Ascending aorta (tissue), 2 donors: Measurements from ENCODE around the gene EIF5B. TPM values are rescaled to one million over a fixed set of nuclear protein-coding genes. Genes with fewer than 3 reads are reported as not detected.
A peak's percentile ranks its signal among the peaks of the same experiment; 100 is the strongest.
"Not testable (repeated sequence)": the region's sequence is repeated elsewhere in the genome, so short reads cannot be mapped to it uniquely, and the experiment has no call there.

Experiments
- DNase-seq, 2 donors: peaks; one replicate each; pipeline ENCODE4 v3.0.0-alpha.2; 2019; ENCODE audit warnings: low spot score in 2 of 2
- H3K27ac ChIP-seq, 2 donors: fragments of 200-600 bp; sonication (generic); one replicate each; pipeline ENCODE4 v1.5.1; 2016 to 2017; ENCODE audit warnings: mild to moderate bottlenecking in 1 of 2
- H3K27me3 ChIP-seq: fragments of 200-600 bp; sonication (generic); one replicate; pipeline ENCODE4 v1.5.1; 2017
- H3K36me3 ChIP-seq, 2 donors: fragments of 200-600 bp; sonication (generic); one replicate each; pipeline ENCODE4 v1.5.1; 2016
- H3K4me1 ChIP-seq, 2 donors: fragments of 200-600 bp; sonication (generic); one replicate each; pipeline ENCODE4 v1.5.1; 2016 to 2017; ENCODE audit warnings: mild to moderate bottlenecking in 1 of 2
- H3K4me3 ChIP-seq, 2 donors: fragments of 200-600 bp; sonication (generic); one replicate each; pipeline ENCODE4 v1.5.1; 2016 to 2017; ENCODE audit warnings: mild to moderate bottlenecking in 1 of 2
- H3K9me3 ChIP-seq, 2 donors: fragments of 200-600 bp; sonication (generic); one replicate each; pipeline ENCODE4 v1.5.1; 2016
- intact Hi-C: fragments of 100-400 bp; cut with DNase I; formaldehyde crosslinking; loops from one replicate; pipeline ENCODE4 v1.15.1; 2023
- total RNA-seq: library from RNA; depleted of rRNA; stranded (reverse); fragments of >200 nt; gene quantifications from one replicate; pipeline ENCODE4 v1.1.0, GENCODE V29; 2016
- TF ChIP-seq, protein P1 (sequence below), 3 experiments: fragments of 200-600 bp in 2 of 3; fragments of 450-650 bp in 1 of 3; sonication (generic) in 2 of 3; IDR thresholded peaks; one replicate each; pipeline ENCODE4 v1.5.1; 2016 to 2019; ENCODE audit warnings: antibody characterized with exemption in 3 of 3, mild to moderate bottlenecking in 1 of 3, moderate library complexity in 1 of 3

EIF5B gene
- 38.2 TPM for total RNA-seq

- peak within 1 kb of the TSS; percentile 72 to 82 for H3K4me3 ChIP-seq
- H3K27ac ChIP-seq, result peak within 1 kb of the TSS; percentile 86 to 96
- TF ChIP-seq, protein P1, sequence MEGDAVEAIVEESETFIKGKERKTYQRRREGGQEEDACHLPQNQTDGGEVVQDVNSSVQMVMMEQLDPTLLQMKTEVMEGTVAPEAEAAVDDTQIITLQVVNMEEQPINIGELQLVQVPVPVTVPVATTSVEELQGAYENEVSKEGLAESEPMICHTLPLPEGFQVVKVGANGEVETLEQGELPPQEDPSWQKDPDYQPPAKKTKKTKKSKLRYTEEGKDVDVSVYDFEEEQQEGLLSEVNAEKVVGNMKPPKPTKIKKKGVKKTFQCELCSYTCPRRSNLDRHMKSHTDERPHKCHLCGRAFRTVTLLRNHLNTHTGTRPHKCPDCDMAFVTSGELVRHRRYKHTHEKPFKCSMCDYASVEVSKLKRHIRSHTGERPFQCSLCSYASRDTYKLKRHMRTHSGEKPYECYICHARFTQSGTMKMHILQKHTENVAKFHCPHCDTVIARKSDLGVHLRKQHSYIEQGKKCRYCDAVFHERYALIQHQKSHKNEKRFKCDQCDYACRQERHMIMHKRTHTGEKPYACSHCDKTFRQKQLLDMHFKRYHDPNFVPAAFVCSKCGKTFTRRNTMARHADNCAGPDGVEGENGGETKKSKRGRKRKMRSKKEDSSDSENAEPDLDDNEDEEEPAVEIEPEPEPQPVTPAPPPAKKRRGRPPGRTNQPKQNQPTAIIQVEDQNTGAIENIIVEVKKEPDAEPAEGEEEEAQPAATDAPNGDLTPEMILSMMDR (IDR thresholded peaks at IDR 0.05), result peak; percentile 17 to 83 (median 79)
- H3K9me3 ChIP-seq, result no peaks in the 10 kb centered on the region
- intact Hi-C loops, result loop anchor here (5.0 to 10.0 kb wide), 4 partner anchors 50 to 1225 kb away; partner anchors contain the start of genes COA5, PDCL3 and UNC50
- H3K4me1 ChIP-seq, result peaks cover 6 to 11% of the 10 kb centered on the region in 2 donors
- no peaks in the 10 kb centered on the region for H3K27me3 ChIP-seq
- peaks cover under 1 to 3% of the 10 kb centered on the region in 2 donors for H3K36me3 ChIP-seq
- peak; percentile 86 to 98 for DNase-seq
Observed at GRCh38 chr2:99337113-99338028, at the start of gene EIF5B. TSS of gene EIF5B (plus strand) at chr2:99337389. CDS start at chr2:99337555, 166 bp downstream.

- H3K27ac ChIP-seq, result no peak overlapping the region
- TF ChIP-seq, protein P1 (IDR thresholded peaks at IDR 0.05), result no peak
- H3K27me3 ChIP-seq, result no peaks in the 10 kb centered on the region
- peaks cover 0 to 10% of the 10 kb centered on the region in 2 donors for H3K36me3 ChIP-seq
- H3K9me3 ChIP-seq, result no peaks in the 10 kb centered on the region
- no peak for DNase-seq
- H3K4me1 ChIP-seq, result no peaks in the 10 kb centered on the region
- no peak overlapping the region for H3K4me3 ChIP-seq
- intact Hi-C loops, result no loop called here
Observed at GRCh38 chr2:99297994-99298393, 39.2 kb upstream of the EIF5B start.

- H3K27ac ChIP-seq, result no peak overlapping the region
- no peaks in the 10 kb centered on the region for H3K9me3 ChIP-seq
- H3K4me1 ChIP-seq, result no peaks in the 10 kb centered on the region
- peaks cover 0 to 14% of the 10 kb centered on the region in 2 donors for H3K36me3 ChIP-seq
- H3K4me3 ChIP-seq, result no peak overlapping the region
- no peaks in the 10 kb centered on the region for H3K27me3 ChIP-seq
- no peak for DNase-seq
- intact Hi-C loops, result no loop called here
- TF ChIP-seq, protein P1 (IDR thresholded peaks at IDR 0.05), result no peak
Observed at GRCh38 chr2:99299580-99299979, 37.6 kb upstream of the EIF5B start.

DNA sequence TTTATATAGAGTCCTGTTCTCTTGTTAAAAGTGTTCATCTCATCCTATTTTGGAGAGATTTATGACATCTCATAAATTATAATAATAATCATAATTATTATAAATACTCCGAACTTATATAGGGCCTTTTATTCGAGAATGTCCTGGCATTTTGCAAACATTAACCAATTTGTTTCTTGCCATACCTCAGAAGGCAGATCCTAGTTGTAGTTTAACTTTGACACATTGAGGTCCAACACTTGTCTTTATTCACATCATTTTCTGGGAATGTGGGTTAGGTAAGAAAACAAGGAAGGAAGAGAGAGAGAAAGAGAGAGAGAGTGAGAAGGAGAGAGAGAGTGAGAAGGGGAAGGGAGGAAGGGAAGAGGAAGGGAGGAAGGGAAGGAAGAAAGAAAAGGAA is 36.1 kb upstream of the EIF5B start, which contains the start of gene LYG1:
Gene LYG1 (minus strand): TSS at position 101 of the 400 bp plus-strand sequence. CDS start 5,527 bp downstream, outside the sequence.
- H3K36me3 ChIP-seq, result peaks cover 0 to 14% of the 10 kb centered on the region in 2 donors
- intact Hi-C loops, DNase-seq, H3K9me3 ChIP-seq, H3K4me1 ChIP-seq, H3K4me3 ChIP-seq, H3K27me3 ChIP-seq, H3K27ac ChIP-seq: not testable (repeated sequence)

DNA sequence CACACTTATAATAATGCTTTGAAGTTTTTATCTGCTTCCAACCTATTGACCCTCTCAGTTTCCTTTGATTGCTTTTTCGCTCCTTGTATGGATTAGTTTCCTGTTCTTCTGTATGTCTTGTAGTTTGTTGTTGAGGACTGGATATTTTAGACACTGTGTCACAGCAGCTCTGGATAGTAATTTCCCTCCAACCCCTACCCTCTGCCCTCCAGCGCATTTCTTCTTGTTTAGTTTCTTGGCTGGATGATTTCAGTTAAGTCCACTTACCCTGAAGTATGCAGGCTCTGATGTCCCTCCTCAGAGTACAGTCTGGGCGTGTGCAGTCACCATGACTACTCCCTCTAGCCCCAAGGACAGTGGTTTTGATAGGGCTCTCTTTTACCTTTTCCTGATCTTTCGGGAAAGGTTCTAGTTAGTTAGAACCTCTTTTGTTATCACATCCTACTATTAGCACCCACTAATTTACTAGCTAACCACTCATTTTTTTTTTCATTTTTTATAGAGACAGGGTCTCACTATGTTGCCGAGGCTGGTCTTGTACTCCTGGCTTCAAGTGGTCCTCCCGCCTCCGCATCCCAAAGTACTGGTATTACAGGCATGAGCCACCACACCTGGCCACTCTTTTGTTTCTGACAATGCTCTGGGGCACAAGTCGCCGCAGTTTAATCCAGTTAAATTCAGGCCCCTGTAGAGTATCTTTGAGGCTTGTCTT is 19.9 kb upstream of the EIF5B start:
- DNase-seq, result no peak
- TF ChIP-seq, protein P1 (IDR thresholded peaks at IDR 0.05), result no peak
- intact Hi-C loops, result no loop called here
- H3K4me1 ChIP-seq, result no peaks in the 10 kb centered on the region
- H3K36me3 ChIP-seq, result peaks cover 40% of the 10 kb centered on the region in 2 donors
- no peaks in the 10 kb centered on the region for H3K27me3 ChIP-seq
- H3K4me3 ChIP-seq, result no peak overlapping the region
- H3K9me3 ChIP-seq, result no peaks in the 10 kb centered on the region
- no peak overlapping the region for H3K27ac ChIP-seq

GRCh38 chr2:99317873-99318200 is 19.4 kb upstream of the EIF5B start:
- DNase-seq, H3K9me3 ChIP-seq, H3K27ac ChIP-seq, intact Hi-C loops, H3K4me1 ChIP-seq, H3K27me3 ChIP-seq, H3K4me3 ChIP-seq: not testable (repeated sequence)
- peaks cover 43 to 46% of the 10 kb centered on the region in 2 donors for H3K36me3 ChIP-seq
